ENCODE measurements around the gene CLEC3A.

- TF ChIP-seq CTCF (IDR thresholded peaks at IDR 0.05; ENCODE audit: low read depth, low read length, missing input control): no peak
- TF ChIP-seq REST (IDR thresholded peaks at IDR 0.05): no peak
- no peak for TF ChIP-seq TAF1 (conservative IDR thresholded peaks at IDR 0.05)
- TF ChIP-seq ATF3 (IDR thresholded peaks at IDR 0.05): no peak
- no peak for TF ChIP-seq MAX (IDR thresholded peaks at IDR 0.05)
- TF ChIP-seq JUND (IDR thresholded peaks at IDR 0.05): no peak
- TF ChIP-seq YY1 (IDR thresholded peaks at IDR 0.05): no peak
- no peak for TF ChIP-seq SP1 (IDR thresholded peaks at IDR 0.05)
- no peak for TF ChIP-seq FOXA1 (IDR thresholded peaks at IDR 0.05)
Measured at GRCh38 chr16:77986011-77986740, 36.2 kb upstream of the CLEC3A start.

Data from liver (tissue), 3 donors.